K562 treated with DMSO at 1 percent for 24 hours (cell line): Measurements from ENCODE around the gene DIMT1. TPM values are rescaled to one million over a fixed set of nuclear protein-coding genes. Genes with fewer than 3 reads are reported as not detected.

Source experiments
- total RNA-seq: library from RNA; unstranded; fragments of 300-600 nt; gene quantifications from 2 replicates; pipeline ENCODE4 v1.2.3, GENCODE V29; 2022; ENCODE audit warnings: low read depth; ENCODE audit not compliant: insufficient read depth

The DIMT1 gene
- total RNA-seq: 28.1 and 28.7 TPM in 2 replicates

DNA sequence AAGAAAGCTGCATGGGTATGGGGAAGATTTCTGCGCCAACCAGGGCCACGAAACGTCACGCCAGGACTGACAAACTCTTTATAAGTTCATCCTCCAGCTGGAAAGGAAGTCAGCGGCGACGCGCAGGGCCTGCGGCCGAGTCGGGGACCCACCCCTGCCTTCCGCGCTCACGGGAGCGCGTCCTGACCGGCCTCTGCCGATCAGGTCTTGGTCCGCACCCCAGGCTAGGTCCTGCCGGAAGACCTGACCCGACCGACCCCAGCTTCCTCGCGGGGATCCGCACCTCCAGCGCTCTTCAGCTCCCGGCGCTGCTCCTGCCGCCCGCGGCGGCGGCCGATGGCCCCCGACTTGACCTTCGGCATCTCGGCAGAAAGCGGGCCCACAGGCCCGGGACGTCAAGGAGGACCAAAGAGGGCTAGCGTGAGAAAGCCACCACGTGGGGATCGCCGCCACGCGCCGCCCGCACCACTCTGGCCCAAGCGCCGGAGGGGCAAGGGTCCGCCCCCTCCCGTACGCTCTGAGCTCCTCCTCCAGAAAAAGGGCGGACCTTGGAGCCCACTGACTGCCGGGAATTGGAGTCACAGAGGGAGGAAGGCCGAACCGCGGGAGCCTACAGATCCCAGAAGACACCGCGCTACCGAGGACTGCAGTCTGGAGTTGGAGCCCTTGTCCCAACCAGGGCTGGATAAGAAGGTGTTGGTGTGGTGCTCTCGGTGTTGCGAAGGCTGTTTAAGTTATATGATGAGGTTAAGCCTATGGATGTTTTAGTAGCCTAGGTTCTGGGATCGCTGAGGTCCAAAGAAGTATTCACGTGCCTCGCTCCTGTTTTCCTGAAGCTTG is at the start of gene DIMT1:
Gene DIMT1, minus strand, starts transcription at position 495 of the 840 bp plus-strand sequence. Its CDS starts 133 bp downstream, at position 362.

DNA sequence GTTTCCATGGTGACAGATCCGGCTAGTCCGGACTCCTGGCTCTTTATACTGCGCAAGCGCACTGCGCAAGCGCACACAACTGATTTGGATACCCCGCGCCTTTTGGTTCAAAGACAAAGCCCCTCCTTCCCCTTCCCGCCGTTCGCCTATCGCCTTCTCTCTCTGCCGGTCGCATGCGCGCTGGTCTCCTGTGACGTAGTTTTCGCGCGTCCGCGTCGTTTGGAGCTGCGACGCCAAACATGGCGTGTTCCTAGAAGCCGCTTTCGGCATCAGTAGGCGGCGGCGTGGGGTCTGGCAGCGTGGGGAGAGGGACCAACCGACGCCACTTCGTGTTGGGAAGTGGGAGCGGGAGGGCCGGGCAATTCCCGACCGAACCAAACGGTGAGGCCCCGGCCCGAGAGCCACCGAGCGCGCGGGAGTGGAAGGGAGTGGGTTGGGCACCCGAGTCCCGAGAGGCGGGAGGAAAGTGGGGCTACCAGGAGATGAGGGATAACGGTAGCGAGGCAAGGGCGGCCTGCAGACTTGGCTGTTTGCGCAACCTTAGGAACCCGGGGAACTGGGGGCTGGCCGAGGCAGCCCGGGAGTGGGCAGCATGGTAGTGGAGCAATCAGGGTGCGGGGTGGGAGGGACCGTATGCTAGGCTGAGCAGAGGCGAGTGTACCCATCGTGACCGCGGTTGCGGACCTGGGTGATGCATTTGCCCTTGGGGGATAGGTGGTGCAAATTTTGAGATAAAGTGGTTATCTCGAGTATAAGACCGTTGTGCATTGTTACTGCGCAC is 9.0 kb upstream of the DIMT1 start, which contains the start of gene IPO11:
Gene IPO11, plus strand, starts transcription at position 215 of the 781 bp plus-strand sequence. CDS start 24,517 bp downstream, outside the sequence.

Other genes starting within 250 kb of the DIMT1 start
- 38.2 and 41.1 TPM in 2 replicates for gene KIF2A, start 97.7 kb downstream of the DIMT1 start, total RNA-seq
- gene IPO11, start 8.9 kb upstream of the DIMT1 start, total RNA-seq: 16.0 and 19.8 TPM in 2 replicates
- gene LRRC70, start 174.9 kb upstream of the DIMT1 start, total RNA-seq: not detected in 2 replicates